GM18505 (cell line): Measurements from ENCODE around the gene TRIM61.
"Not testable (repeated sequence)": the region's sequence is repeated elsewhere in the genome, so short reads cannot be mapped to it uniquely, and the experiment has no call there.

Experiments
- ATAC-seq: cut with Tn5 transposase; IDR thresholded peaks from one replicate; pipeline ENCODE4 v1.9.1; 2021; ENCODE audit not compliant: unreplicated experiment
- POLR2A ChIP-seq: IDR thresholded peaks from 4 replicates; pipeline ENCODE4 v1.6.1; 2011; ENCODE audit warnings: borderline replicate concordance; ENCODE audit not compliant: insufficient read depth, insufficient read length; ENCODE audit errors: extremely low read depth

The TRIM61 gene

GRCh38 chr4:164946810-164947209 is 30.6 kb downstream of the TRIM61 start:
- no peak for TF ChIP-seq POLR2A
- ATAC-seq = no peak

DNA sequence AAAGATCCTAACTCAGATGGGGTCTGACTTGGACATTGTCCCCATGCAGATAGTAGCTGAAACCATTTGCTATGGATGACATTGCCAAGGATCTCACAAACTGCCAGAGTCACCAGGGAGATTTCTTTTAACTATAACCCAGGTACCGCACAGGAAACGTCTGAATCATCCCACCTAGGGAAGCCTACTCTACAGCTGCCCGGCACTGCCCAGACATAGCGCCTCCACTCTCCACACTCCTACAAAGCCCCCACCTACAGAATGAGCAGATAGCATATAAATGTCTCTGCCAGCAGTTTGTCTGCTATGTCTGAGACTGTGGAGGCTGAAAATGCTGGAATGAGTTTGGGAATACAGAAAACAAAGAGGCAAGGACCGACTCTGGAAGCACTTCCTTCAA is 32.3 kb downstream of the TRIM61 start:
- TF ChIP-seq POLR2A = no peak
- ATAC-seq = no peak

- ATAC-seq = no peak
These were observed 34.3 kb downstream of the TRIM61 start for GRCh38 chr4:164943192-164943591.

GRCh38 chr4:164937576-164938270 is 39.7 kb downstream of the TRIM61 start:
- ATAC-seq = peak; percentile 35
- no peak for TF ChIP-seq POLR2A

More at GRCh38 chr4:164943192-164943591, 34.3 kb downstream of the TRIM61 start:
- no peak for TF ChIP-seq POLR2A

- peak; percentile 58 for ATAC-seq
These were observed 41.4 kb downstream of the TRIM61 start for GRCh38 chr4:164935865-164936606.

DNA sequence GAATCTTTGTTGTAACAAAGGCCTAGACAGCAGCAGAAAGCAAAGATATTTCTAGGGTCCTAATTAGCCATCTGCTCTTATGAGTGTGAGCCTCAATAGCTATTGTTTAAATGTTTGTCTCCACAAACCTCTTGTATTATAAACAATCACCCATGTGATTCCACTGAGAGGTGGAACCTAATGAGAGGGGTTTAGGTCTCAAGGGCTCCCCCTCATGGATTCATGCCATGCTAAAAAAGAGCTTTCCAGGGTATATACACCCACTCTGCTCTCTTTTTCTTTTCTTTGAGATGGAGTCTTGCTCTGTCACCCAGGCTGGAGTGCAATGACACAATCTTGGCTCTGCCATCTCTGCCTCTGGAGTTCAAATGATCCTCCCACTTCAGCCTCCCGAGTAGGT is 42.1 kb downstream of the TRIM61 start:
- peak; percentile 53 for ATAC-seq
- no peak for TF ChIP-seq POLR2A

DNA sequence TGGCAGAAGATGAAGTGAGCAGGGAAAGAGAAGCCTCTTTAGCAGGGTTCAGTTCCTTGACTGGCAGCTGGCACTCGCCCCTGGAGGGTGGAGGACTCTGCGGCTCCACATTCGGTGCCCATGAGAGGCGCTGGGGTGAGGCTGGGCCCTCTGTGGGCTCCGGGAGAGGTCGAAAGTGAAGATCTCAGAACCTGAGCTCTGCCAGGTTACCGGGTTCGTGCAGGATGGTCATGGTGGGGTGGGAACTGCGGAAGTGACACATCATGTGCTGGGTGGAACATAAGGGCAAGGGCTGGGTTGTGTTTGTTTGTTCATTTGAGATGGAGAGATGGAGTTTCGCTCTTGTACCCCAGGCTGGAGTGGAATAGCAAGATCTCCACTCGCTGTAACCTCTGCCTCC is 44.2 kb downstream of the TRIM61 start:
- no peak for TF ChIP-seq POLR2A
- no peak for ATAC-seq

DNA sequence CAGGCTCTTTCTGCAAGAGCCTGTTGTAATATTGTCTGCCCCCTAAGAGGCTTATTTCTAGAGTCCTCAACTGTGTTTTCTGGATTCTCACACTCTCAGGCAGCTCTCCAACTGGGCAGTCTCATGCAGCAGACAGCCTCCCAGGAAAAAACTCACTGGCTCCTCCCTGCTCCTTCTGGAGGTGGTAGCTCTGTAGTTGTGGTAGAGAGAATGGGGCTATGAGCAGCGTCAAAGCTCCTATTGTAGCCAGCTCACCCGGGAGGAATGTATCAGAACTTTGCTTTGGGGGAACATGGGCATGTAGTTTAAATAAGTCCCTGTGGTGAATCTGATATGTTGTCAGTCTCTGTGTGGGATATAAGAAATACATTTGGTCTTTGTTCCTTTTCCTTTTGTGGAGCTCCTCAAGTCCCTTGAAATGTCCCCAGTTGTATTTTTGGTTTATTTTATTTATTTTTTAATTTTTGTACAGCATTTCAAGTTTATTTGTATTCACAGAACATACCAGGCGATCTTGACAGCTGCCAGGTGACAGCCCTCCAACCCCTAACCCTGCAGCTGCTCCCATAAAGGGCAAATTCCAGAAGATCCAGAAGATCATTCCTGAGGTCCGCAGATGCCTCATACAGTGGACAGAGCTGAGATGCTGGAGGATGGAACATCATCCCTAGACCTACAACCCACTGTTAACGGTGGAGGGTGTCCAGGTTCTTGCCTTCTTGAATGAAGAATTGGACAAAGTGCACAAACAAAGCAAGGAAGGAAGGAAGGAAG is 45.7 kb downstream of the TRIM61 start:
- no peak for TF ChIP-seq POLR2A
- no peak for ATAC-seq

- TF ChIP-seq POLR2A = no peak
- ATAC-seq = no peak
These were observed 46.8 kb downstream of the TRIM61 start for GRCh38 chr4:164930647-164931046.

DNA sequence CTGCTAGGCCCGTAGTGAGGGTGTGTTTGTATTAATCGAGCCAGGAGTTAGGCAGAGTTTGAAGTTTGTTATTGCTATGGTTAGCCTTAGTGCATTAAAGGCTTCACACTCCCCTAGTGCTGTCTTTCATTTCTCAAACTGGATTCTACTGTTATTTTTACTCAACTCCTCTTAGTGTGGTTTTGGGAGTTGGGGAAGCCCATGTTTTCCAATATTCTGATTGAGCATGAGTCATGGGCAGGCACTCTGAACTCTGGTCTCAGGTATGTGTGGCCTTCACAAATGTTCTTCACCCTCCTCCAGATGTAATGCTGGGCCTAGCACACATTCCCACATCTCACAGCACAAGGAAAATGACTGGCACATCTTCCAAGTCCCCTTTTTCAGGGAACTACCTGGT is 50.4 kb downstream of the TRIM61 start:
- ATAC-seq = not testable (repeated sequence)

- ATAC-seq = no peak
- no peak for TF ChIP-seq POLR2A
These were observed 51.2 kb downstream of the TRIM61 start for GRCh38 chr4:164926301-164926700.

GRCh38 chr4:164924670-164925238 is 52.7 kb downstream of the TRIM61 start:
- no peak for ATAC-seq
- TF ChIP-seq POLR2A = no peak

- no peak for TF ChIP-seq POLR2A
- ATAC-seq = no peak
These were observed 58.5 kb downstream of the TRIM61 start for GRCh38 chr4:164918956-164919355.
